Kidney (tissue), 14 donors: ENCODE measurements around the gene GXYLT2. TPM values are rescaled to one million over a fixed set of nuclear protein-coding genes. Genes with fewer than 3 reads are reported as not detected.
A peak's percentile ranks its signal among the peaks of the same experiment; 100 is the strongest.

Source experiments
- DNase-seq, 5 donors: peaks; one replicate each; pipeline ENCODE4 v3.0.0-alpha.2; 2013 to 2020
- FAIRE-seq: peaks from 2 replicates; lab custom pipeline; 2012; peaks lifted over from hg19 to GRCh38; lab: Jason Lieb, UNC
- H3K27ac ChIP-seq, 2 donors: one replicate each; pipeline ENCODE4 v1.7.0; 2013; ENCODE audit warnings: low read depth in 2 of 2, low read length in 2 of 2, inconsistent platforms in 1 of 2
- H3K27me3 ChIP-seq: one replicate; pipeline ENCODE4 v1.7.1; 2013; ENCODE audit warnings: low read length, inconsistent platforms; ENCODE audit not compliant: control insufficient read depth, insufficient read depth
- H3K36me3 ChIP-seq, 3 donors: one replicate each; pipeline versions ENCODE4 v1.7.0 to v1.7.1; 2013; ENCODE audit warnings: low read length in 3 of 3, control low read depth in 1 of 3, inconsistent platforms in 1 of 3; ENCODE audit not compliant: insufficient read depth in 3 of 3, control insufficient read depth in 2 of 3
- H3K4me1 ChIP-seq, 3 donors: one replicate each; pipeline versions ENCODE4 v1.7.0 to v1.7.1; 2013; ENCODE audit warnings: low read length in 3 of 3, inconsistent platforms in 1 of 3, low read depth in 1 of 3; ENCODE audit not compliant: control insufficient read depth in 2 of 3, insufficient read depth in 2 of 3
- H3K4me3 ChIP-seq, 3 donors: one replicate each; pipeline versions ENCODE4 v1.7.0 to v1.8.1; 2013; ENCODE audit warnings: low read length in 3 of 3, control low read depth in 1 of 3, inconsistent platforms in 1 of 3
- H3K9ac ChIP-seq, 3 donors: one replicate each; pipeline versions ENCODE4 v1.7.0 to v1.7.1; 2013; ENCODE audit warnings: low read length in 3 of 3, control low read depth in 1 of 3, inconsistent platforms in 1 of 3
- H3K9me3 ChIP-seq, 3 donors: one replicate each; pipeline versions ENCODE4 v1.7.0 to v1.7.1; 2013; ENCODE audit warnings: low read length in 3 of 3, control low read depth in 1 of 3, inconsistent platforms in 1 of 3; ENCODE audit not compliant: control insufficient read depth in 2 of 3, insufficient read depth in 1 of 3
- CTCF ChIP-seq: IDR thresholded peaks from 3 replicates; pipeline ENCODE4 v1.5.1; 2012; ENCODE audit warnings: mild to moderate bottlenecking, moderate library complexity, borderline replicate concordance; ENCODE audit not compliant: insufficient read depth; ENCODE audit errors: extremely low read depth
- intact Hi-C: fragments of 100-400 bp; cut with DNase I; formaldehyde crosslinking; loops from one replicate; pipeline ENCODE4 v1.11.1; 2022
- polyA plus RNA-seq: library from polyadenylated mRNA; stranded (reverse); fragments of 350-450 nt; fragmentation: Illumina TruSeq; extraction: RNeasy Lipid Tissue Mini Kit (QIAGEN cat#74804); gene quantifications from one replicate; pipeline ENCODE4 v1.2.3, GENCODE V29; 2014; ENCODE audit warnings: low read depth, low replicate concordance; ENCODE audit not compliant: insufficient read depth
- total RNA-seq: library from RNA; stranded (reverse); fragmentation: NEBNext Ultra II Directional; extraction: Animal tissue kit (Norgen Biotek cat#: 25700); gene quantifications from one replicate; pipeline ENCODE4 v1.2.1, GENCODE V29; 2021
- donor health status: control.
- donor health status: control.
- donor health status: control.
- donor health status: control.
- donor health status: control.
- donor health status: DM: yes; HTN: yes; CAD: no.
- donor health status: Normal renal cell carcinoma (clear cell type).

Gene GXYLT2
- total and polyA plus RNA-seq, 2 donors from 2014 or later = 0.39 to 3.8 TPM

- H3K9ac ChIP-seq = no peak overlapping the region
- intact Hi-C loops = no loop called here
- no peak for TF ChIP-seq CTCF
- H3K36me3 ChIP-seq = peaks cover 0 to 6% (median 2%) of the 10 kb centered on the region in 3 donors
- H3K9me3 ChIP-seq = no peaks in the 10 kb centered on the region
- FAIRE-seq (no peak), DNase-seq (no peak)
- no peak overlapping the region for H3K4me3 ChIP-seq
- H3K4me1 ChIP-seq = peaks cover 0 to 5% (median 5%) of the 10 kb centered on the region in 3 donors
- H3K27ac ChIP-seq = no peak overlapping the region
- H3K27me3 ChIP-seq = no peaks in the 10 kb centered on the region
These were observed 121.9 kb downstream of the GXYLT2 start for GRCh38 chr3:73009750-73010149.

- FAIRE-seq = no peak
These were observed 122.3 kb downstream of the GXYLT2 start for GRCh38 chr3:73010158-73010557.

GRCh38 chr3:73018298-73018697 is 130.5 kb downstream of the GXYLT2 start:
- DNase-seq = no peak
- Histone ChIP-seq H3K27ac (no peak overlapping the region), H3K9me3 (no peaks in the 10 kb centered on the region), H3K4me3 (no peak overlapping the region), H3K36me3 (peaks cover 0 to 3% (median 0%) of the 10 kb centered on the region in 3 donors), H3K4me1 (peaks cover 0 to 4% (median 0%) of the 10 kb centered on the region in 3 donors), H3K9ac (no peak overlapping the region), H3K27me3 (no peaks in the 10 kb centered on the region)
- TF ChIP-seq CTCF = no peak
- no peak for FAIRE-seq
- intact Hi-C loops = no loop called here

More at GRCh38 chr3:73010158-73010557, 122.3 kb downstream of the GXYLT2 start:
- DNase-seq = peak in 1 of 5 donors; percentile 17
- Histone ChIP-seq H3K9me3 (no peaks in the 10 kb centered on the region), H3K27ac (no peak overlapping the region), H3K4me3 (no peak overlapping the region), H3K36me3 (peaks cover 0 to 6% (median 2%) of the 10 kb centered on the region in 3 donors), H3K4me1 (peaks cover 0 to 5% (median 5%) of the 10 kb centered on the region in 3 donors), H3K9ac (no peak overlapping the region), H3K27me3 (no peaks in the 10 kb centered on the region)
- TF ChIP-seq CTCF = no peak
- intact Hi-C loops = no loop called here
